CD8-positive, alpha-beta memory T cell (primary cell): ENCODE data around the gene IGF1. TPM values are rescaled to one million over a fixed set of nuclear protein-coding genes. Genes with fewer than 3 reads are reported as not detected.

Source experiments
- CTCF ChIA-PET: fragments of 350-600 bp; sonication (Branson Sonifier 250); formaldehyde crosslinking; loops from one replicate; lab custom pipeline; 2021; ENCODE audit warnings: antibody characterized with exemption; lab: Charles Lee
- POLR2A ChIA-PET: fragments of 350-600 bp; sonication (Branson Sonifier 250); formaldehyde crosslinking; loops from one replicate; lab custom pipeline; 2021; ENCODE audit warnings: antibody characterized with exemption; lab: Charles Lee
- DNase-seq, 5 donors: peaks; one replicate each; pipeline versions ENCODE4 v3.0.0 to v3.0.0-alpha.2; 2020 to 2022; ENCODE audit warnings: mixed read lengths in 1 of 5
- H3K27ac ChIP-seq: one replicate; pipeline ENCODE4 v1.7.0; 2013; ENCODE audit warnings: low read depth, mild to moderate bottlenecking, low read length, moderate library complexity
- H3K27me3 ChIP-seq: 2 replicates; pipeline ENCODE4 v1.7.0; 2013; ENCODE audit warnings: low read length, mild to moderate bottlenecking; ENCODE audit not compliant: insufficient read depth, poor library complexity, severe bottlenecking
- H3K36me3 ChIP-seq: 2 replicates; pipeline ENCODE4 v1.7.0; 2013; ENCODE audit warnings: mild to moderate bottlenecking, low read length, moderate library complexity; ENCODE audit not compliant: insufficient read depth
- H3K4me1 ChIP-seq: 2 replicates; pipeline ENCODE4 v1.7.0; 2013; ENCODE audit warnings: mild to moderate bottlenecking, low read length, moderate library complexity; ENCODE audit not compliant: insufficient read depth
- H3K4me3 ChIP-seq: 2 replicates; pipeline ENCODE4 v1.7.0; 2013; ENCODE audit warnings: mild to moderate bottlenecking, low read length
- H3K9me3 ChIP-seq: 2 replicates; pipeline ENCODE4 v1.7.0; 2013; ENCODE audit warnings: mild to moderate bottlenecking, low read length
- H3K27ac Mint-ChIP-seq, 8 donors: one replicate each; pipeline ENCODE4 v1.8.0; 2020 to 2021; ENCODE audit warnings: mixed read lengths in 8 of 8, mild to moderate bottlenecking in 6 of 8, inconsistent platforms in 3 of 8, moderate library complexity in 3 of 8
- H3K27me3 Mint-ChIP-seq, 2 donors: one replicate each; pipeline ENCODE4 v1.8.0; 2020 to 2021; ENCODE audit warnings: mixed read lengths in 2 of 2, mild to moderate bottlenecking in 1 of 2, moderate library complexity in 1 of 2
- H3K36me3 Mint-ChIP-seq, 3 donors: one replicate each; pipeline ENCODE4 v1.8.0; 2020 to 2021; ENCODE audit warnings: mixed read lengths in 3 of 3, inconsistent platforms in 1 of 3, mild to moderate bottlenecking in 1 of 3
- H3K4me1 Mint-ChIP-seq, 3 donors: one replicate each; pipeline ENCODE4 v1.8.0; 2020 to 2021; ENCODE audit warnings: mixed read lengths in 3 of 3, inconsistent platforms in 1 of 3, mild to moderate bottlenecking in 1 of 3
- H3K4me3 Mint-ChIP-seq, 7 donors: one replicate each; pipeline ENCODE4 v1.8.0; 2020 to 2021; ENCODE audit warnings: mixed read lengths in 7 of 7, mild to moderate bottlenecking in 6 of 7, moderate library complexity in 4 of 7, inconsistent platforms in 2 of 7
- H3K9me3 Mint-ChIP-seq, 5 donors: one replicate each; pipeline ENCODE4 v1.8.0; 2020 to 2022; ENCODE audit warnings: mixed read lengths in 5 of 5, mild to moderate bottlenecking in 3 of 5, moderate library complexity in 2 of 5, inconsistent platforms in 1 of 5
- polyA plus RNA-seq: library from polyadenylated mRNA; unstranded; fragments of 300-500 nt; fragmentation: Illumina TruSeq; gene quantifications from one replicate; pipeline ENCODE4 v1.2.3, GENCODE V29; 2021
- total RNA-seq, 2 experiments: library from RNA; stranded (reverse); gene quantifications; one replicate each; pipeline ENCODE4 v1.2.3, GENCODE V29; 2021

The IGF1 gene
- total and polyA plus RNA-seq, 3 experiments from 2014 or later, result 0.28 to 1.4 TPM; not detected in 1

GRCh38 chr12:102421802-102422583 lies 58.4 kb downstream of the IGF1 start:
- POLR2A ChIA-PET, result no interaction called here
- H3K36me3 Mint-ChIP-seq, result no peaks in the 10 kb centered on the region
- peak in 1 of 5 donors; percentile 5 for DNase-seq
- no peaks in the 10 kb centered on the region for H3K27me3 ChIP-seq
- no peaks in the 10 kb centered on the region for H3K9me3 ChIP-seq
- no peak overlapping the region for H3K27ac ChIP-seq
- peak overlapping the region in 4 of 8 donors; percentile 11 to 40 (median 30) for H3K27ac Mint-ChIP-seq
- no peaks in the 10 kb centered on the region for H3K36me3 ChIP-seq
- peaks cover 0 to 8% of the 10 kb centered on the region in 2 donors for H3K27me3 Mint-ChIP-seq
- no peaks in the 10 kb centered on the region for H3K4me1 ChIP-seq
- peak overlapping the region in 2 of 7 donors; percentile 7 to 15 for H3K4me3 Mint-ChIP-seq
- no peak overlapping the region for H3K4me3 ChIP-seq
- no peaks in the 10 kb centered on the region for H3K9me3 Mint-ChIP-seq
- peaks cover 6 to 18% (median 18%) of the 10 kb centered on the region in 3 donors for H3K4me1 Mint-ChIP-seq
- CTCF ChIA-PET, result interaction anchor here (1.6 kb wide), 1 partner anchor 481 kb away, joined by 4 read pairs; no protein-coding TSS in a partner anchor

DNA sequence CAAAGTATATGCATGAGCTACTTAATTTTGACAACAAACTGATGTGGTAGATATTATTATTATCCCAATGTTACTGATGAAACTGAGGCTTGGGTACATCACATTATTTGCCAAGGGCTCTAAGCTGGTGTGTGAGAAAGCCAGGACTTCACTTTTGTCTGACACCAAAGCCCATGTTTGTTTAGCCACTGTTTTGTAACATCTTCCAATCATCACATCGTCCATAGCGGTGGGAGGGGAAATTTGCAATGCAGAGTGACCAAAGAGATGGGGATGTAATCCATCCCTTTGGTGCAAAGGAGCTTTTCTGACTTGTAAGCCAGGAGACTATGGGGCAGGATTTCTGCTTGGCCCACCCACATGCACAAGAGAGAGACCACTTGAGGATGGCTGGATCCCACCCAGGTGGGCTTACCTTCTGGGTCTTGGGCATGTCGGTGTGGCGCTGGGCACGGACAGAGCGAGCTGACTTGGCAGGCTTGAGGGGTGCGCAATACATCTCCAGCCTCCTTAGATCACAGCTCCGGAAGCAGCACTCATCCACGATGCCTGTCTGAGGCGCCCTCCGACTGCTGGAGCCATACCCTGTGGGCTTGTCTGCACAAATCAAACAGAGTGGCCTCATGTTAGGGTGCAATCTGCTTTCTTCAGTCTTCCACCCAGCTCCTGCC lies 61.1 kb downstream of the IGF1 start:
- H3K9me3 Mint-ChIP-seq, result no peaks in the 10 kb centered on the region
- H3K27ac Mint-ChIP-seq, result peak overlapping the region in 1 of 8 donors; percentile 58
- peaks cover 0 to 6% of the 10 kb centered on the region in 2 donors for H3K27me3 Mint-ChIP-seq
- DNase-seq, result no peak
- peaks cover 6 to 18% (median 18%) of the 10 kb centered on the region in 3 donors for H3K4me1 Mint-ChIP-seq
- ChIA-PET CTCF (interaction anchor here (1.3 kb wide), 1 partner anchor 65 kb away, joined by 6 read pairs; no protein-coding TSS in a partner anchor), POLR2A (no interaction called here)
- Histone ChIP-seq H3K9me3 (no peaks in the 10 kb centered on the region), H3K36me3 (no peaks in the 10 kb centered on the region), H3K27me3 (no peaks in the 10 kb centered on the region), H3K27ac (no peak overlapping the region), H3K4me3 (no peak overlapping the region), H3K4me1 (no peaks in the 10 kb centered on the region)
- H3K4me3 Mint-ChIP-seq, result no peak overlapping the region
- no peaks in the 10 kb centered on the region for H3K36me3 Mint-ChIP-seq

GRCh38 chr12:102417055-102417454 lies 63.3 kb downstream of the IGF1 start:
- H3K27me3 ChIP-seq, result no peaks in the 10 kb centered on the region
- ChIA-PET CTCF (no interaction called here), POLR2A (no interaction called here)
- Mint-ChIP-seq H3K36me3 (no peaks in the 10 kb centered on the region), H3K4me3 (no peak overlapping the region), H3K4me1 (peaks cover 6 to 9% (median 9%) of the 10 kb centered on the region in 3 donors), H3K27me3 (peaks cover 0 to 6% of the 10 kb centered on the region in 2 donors), H3K9me3 (no peaks in the 10 kb centered on the region), H3K27ac (no peak overlapping the region)
- no peak overlapping the region for H3K4me3 ChIP-seq
- H3K27ac ChIP-seq, result no peak overlapping the region
- no peaks in the 10 kb centered on the region for H3K4me1 ChIP-seq
- no peaks in the 10 kb centered on the region for H3K9me3 ChIP-seq
- H3K36me3 ChIP-seq, result no peaks in the 10 kb centered on the region
- no peak for DNase-seq

- H3K4me1 ChIP-seq, result no peaks in the 10 kb centered on the region
- Mint-ChIP-seq H3K27me3 (peaks cover 5 to 6% of the 10 kb centered on the region in 2 donors), H3K9me3 (no peaks in the 10 kb centered on the region), H3K4me1 (no peaks in the 10 kb centered on the region), H3K4me3 (no peak overlapping the region), H3K36me3 (no peaks in the 10 kb centered on the region), H3K27ac (no peak overlapping the region)
- H3K36me3 ChIP-seq, result no peaks in the 10 kb centered on the region
- ChIA-PET POLR2A (no interaction called here), CTCF (no interaction called here)
- no peak overlapping the region for H3K27ac ChIP-seq
- H3K4me3 ChIP-seq, result no peak overlapping the region
- DNase-seq, result no peak
- no peaks in the 10 kb centered on the region for H3K27me3 ChIP-seq
- H3K9me3 ChIP-seq, result no peaks in the 10 kb centered on the region
Measured at GRCh38 chr12:102415515-102415914, 64.8 kb downstream of the IGF1 start.

DNA sequence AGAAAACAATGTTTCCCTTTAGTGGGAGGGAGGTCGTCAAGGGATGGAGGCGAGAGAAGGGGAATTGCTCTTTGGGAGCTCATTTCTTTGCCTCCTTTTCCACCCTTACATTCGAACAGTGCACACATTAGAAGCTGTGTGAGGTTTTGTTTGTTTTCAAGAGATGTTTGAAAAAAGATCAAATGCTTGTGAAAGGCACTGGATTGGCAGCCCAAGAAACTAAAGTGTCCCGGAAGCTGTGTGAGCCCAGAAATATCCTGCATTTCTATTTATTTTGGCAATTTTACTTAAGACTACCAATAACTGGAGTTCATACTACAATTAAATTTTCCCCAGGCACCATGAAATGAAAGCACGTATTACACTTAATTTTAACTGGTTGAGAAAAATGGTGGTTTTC lies 67.0 kb downstream of the IGF1 start:
- H3K4me3 ChIP-seq, result no peak overlapping the region
- H3K27ac Mint-ChIP-seq, result no peak overlapping the region
- no peaks in the 10 kb centered on the region for H3K36me3 Mint-ChIP-seq
- H3K27ac ChIP-seq, result no peak overlapping the region
- ChIA-PET CTCF (no interaction called here), POLR2A (no interaction called here)
- no peaks in the 10 kb centered on the region for H3K9me3 ChIP-seq
- H3K4me1 ChIP-seq, result no peaks in the 10 kb centered on the region
- H3K27me3 Mint-ChIP-seq, result peaks cover 6 to 7% of the 10 kb centered on the region in 2 donors
- no peaks in the 10 kb centered on the region for H3K27me3 ChIP-seq
- no peak overlapping the region for H3K4me3 Mint-ChIP-seq
- DNase-seq, result no peak
- no peaks in the 10 kb centered on the region for H3K9me3 Mint-ChIP-seq
- H3K36me3 ChIP-seq, result no peaks in the 10 kb centered on the region
- no peaks in the 10 kb centered on the region for H3K4me1 Mint-ChIP-seq

DNA sequence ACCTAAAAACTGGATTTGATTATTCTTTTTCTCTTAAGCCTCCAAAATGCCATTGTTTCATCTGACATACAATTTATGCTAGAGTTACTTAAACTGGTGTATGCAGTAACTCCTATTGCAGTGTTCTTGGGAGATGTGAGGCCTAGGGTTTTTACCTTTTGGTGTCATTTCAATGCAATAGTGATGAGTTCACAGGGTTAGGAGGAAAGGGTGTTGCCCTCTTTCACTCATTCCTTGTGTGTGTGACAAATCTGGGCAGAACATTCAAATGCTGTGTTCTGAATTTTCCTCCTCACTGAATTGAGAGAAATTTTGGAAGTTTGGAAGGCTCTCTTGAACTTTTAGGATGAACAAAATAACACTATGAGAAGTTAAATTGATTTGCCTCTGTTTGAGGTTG lies 69.9 kb downstream of the IGF1 start:
- Histone ChIP-seq H3K9me3 (no peaks in the 10 kb centered on the region), H3K27me3 (no peaks in the 10 kb centered on the region), H3K4me1 (no peaks in the 10 kb centered on the region), H3K27ac (no peak overlapping the region), H3K36me3 (no peaks in the 10 kb centered on the region), H3K4me3 (no peak overlapping the region)
- POLR2A ChIA-PET, result no interaction called here
- H3K4me3 Mint-ChIP-seq, result no peak overlapping the region
- H3K27me3 Mint-ChIP-seq, result peaks cover 5 to 15% of the 10 kb centered on the region in 2 donors
- no peaks in the 10 kb centered on the region for H3K9me3 Mint-ChIP-seq
- DNase-seq, result no peak
- no peaks in the 10 kb centered on the region for H3K36me3 Mint-ChIP-seq
- CTCF ChIA-PET, result no interaction called here
- H3K27ac Mint-ChIP-seq, result no peak overlapping the region
- H3K4me1 Mint-ChIP-seq, result no peaks in the 10 kb centered on the region

DNA sequence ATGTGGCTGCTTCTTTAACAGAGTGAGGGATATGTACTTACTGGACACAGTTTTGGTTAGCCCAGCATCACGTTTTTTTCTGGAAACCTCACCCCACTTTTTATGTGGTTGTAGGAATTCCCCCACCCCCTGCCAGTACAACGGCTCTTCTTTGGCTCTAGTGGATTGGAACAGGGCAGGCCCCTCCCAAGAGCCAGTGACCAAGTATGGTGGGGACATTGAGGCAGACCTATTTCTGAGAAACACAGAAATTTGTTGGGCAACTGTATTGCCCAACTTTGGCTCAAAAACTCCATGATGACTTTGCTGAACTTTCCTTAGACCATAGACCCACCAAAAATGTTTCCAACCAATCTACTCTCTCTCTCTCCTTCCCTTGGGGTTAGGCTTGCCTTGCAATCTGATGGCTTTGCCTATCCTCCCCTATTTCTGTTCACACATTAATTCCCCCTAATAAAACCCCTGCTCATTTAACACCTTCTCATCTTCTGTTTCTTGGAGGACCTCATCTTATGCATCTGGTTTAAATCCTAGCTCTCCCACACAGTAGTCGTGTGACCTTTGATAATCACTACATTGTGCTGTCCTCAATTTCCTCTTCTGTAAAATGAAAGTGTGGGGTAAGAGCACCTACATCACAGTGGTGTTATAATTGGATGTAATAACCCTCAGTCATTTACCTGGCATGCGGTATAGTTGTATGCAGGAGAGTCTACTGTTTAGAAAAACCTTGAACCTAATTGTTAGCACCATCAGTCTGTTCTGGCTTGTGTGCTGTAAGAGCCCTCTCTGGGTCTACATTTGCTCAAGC lies 71.7 kb downstream of the IGF1 start:
- H3K27ac Mint-ChIP-seq, result no peak overlapping the region
- no peaks in the 10 kb centered on the region for H3K4me1 ChIP-seq
- no peaks in the 10 kb centered on the region for H3K27me3 ChIP-seq
- ChIA-PET CTCF (no interaction called here), POLR2A (no interaction called here)
- H3K4me3 ChIP-seq, result no peak overlapping the region
- H3K9me3 ChIP-seq, result no peaks in the 10 kb centered on the region
- no peak for DNase-seq
- no peaks in the 10 kb centered on the region for H3K36me3 ChIP-seq
- no peak overlapping the region for H3K27ac ChIP-seq
- no peaks in the 10 kb centered on the region for H3K4me1 Mint-ChIP-seq
- H3K9me3 Mint-ChIP-seq, result peaks cover 0 to 2% (median 0%) of the 10 kb centered on the region in 5 donors
- H3K27me3 Mint-ChIP-seq, result peaks cover 3 to 16% of the 10 kb centered on the region in 2 donors
- H3K36me3 Mint-ChIP-seq, result no peaks in the 10 kb centered on the region
- no peak overlapping the region for H3K4me3 Mint-ChIP-seq
